SU-DHL-6 (cell line): ENCODE data around the gene GTF2F2.

Experiments used
- H2AFZ ChIP-seq: fragments of 200-600 bp; sonication (generic); 2 replicates; pipeline ENCODE4 v1.6.1; 2014; ENCODE audit warnings: low read depth, mild to moderate bottlenecking, moderate library complexity, mixed read lengths, antibody characterized with exemption, low read length; ENCODE audit not compliant: severe bottlenecking
- H3F3A ChIP-seq: fragments of 200-600 bp; shearing (Covaris generic); 2 replicates; pipeline ENCODE4 v1.6.0; 2016; ENCODE audit warnings: antibody characterized with exemption, mild to moderate bottlenecking; ENCODE audit not compliant: insufficient read depth
- H3K27ac ChIP-seq: fragments of 200-600 bp; sonication (generic); 2 replicates; pipeline ENCODE4 v1.5.1; 2016; ENCODE audit warnings: low read depth, mild to moderate bottlenecking, low read length, moderate library complexity, mixed read lengths
- H3K27me3 ChIP-seq: fragments of 200-600 bp; sonication (generic), shearing (Covaris generic); 2 replicates; pipeline ENCODE4 v1.6.0; 2014; ENCODE audit warnings: mild to moderate bottlenecking, low read length
- H3K36me3 ChIP-seq: fragments of 200-600 bp; sonication (generic); 2 replicates; pipeline ENCODE4 v1.6.1; 2014; ENCODE audit warnings: mild to moderate bottlenecking, low read length, mixed read lengths
- H3K4me2 ChIP-seq: fragments of 300-600, 200-600 bp; shearing (Covaris generic), sonication (generic); 2 replicates; pipeline ENCODE4 v1.6.0; 2014; ENCODE audit warnings: low read length, low read depth, mild to moderate bottlenecking; ENCODE audit not compliant: poor library complexity, severe bottlenecking
- H3K4me3 ChIP-seq: fragments of 200-600 bp; sonication (generic); 2 replicates; pipeline ENCODE4 v1.5.1; 2014; ENCODE audit warnings: antibody characterized with exemption, low read length, mild to moderate bottlenecking, mixed read lengths; ENCODE audit not compliant: insufficient read depth, poor library complexity, severe bottlenecking
- H3K79me2 ChIP-seq: fragments of 200-600 bp; sonication (generic); 2 replicates; pipeline ENCODE4 v1.6.1; 2014; ENCODE audit warnings: mild to moderate bottlenecking, low read length, moderate library complexity; ENCODE audit not compliant: insufficient read depth
- H3K9ac ChIP-seq: fragments of 200-600 bp; sonication (generic); 2 replicates; pipeline ENCODE4 v1.7.0; 2014; ENCODE audit warnings: mild to moderate bottlenecking, low read length
- H3K9me2 ChIP-seq: fragments of 200-600 bp; sonication (generic); replicated peaks from 2 replicates; pipeline ENCODE4 v1.6.1; 2014; ENCODE audit warnings: low read length; ENCODE audit not compliant: insufficient read depth
- H3K9me3 ChIP-seq: fragments of 200-600 bp; sonication (generic); 2 replicates; pipeline ENCODE4 v1.6.1; 2014; ENCODE audit warnings: low read length, mixed read lengths; ENCODE audit not compliant: insufficient read depth
- H4K20me1 ChIP-seq: fragments of 200-600 bp; sonication (generic); 2 replicates; pipeline ENCODE4 v1.6.1; 2014; ENCODE audit warnings: low read depth, mild to moderate bottlenecking, antibody characterized with exemption, low read length, moderate library complexity, mixed read lengths
- EZH2phosphoT487 ChIP-seq: fragments of 200-600 bp; sonication (generic), shearing (Covaris generic); conservative IDR thresholded peaks from 2 replicates; pipeline ENCODE4 v1.6.1; 2018; ENCODE audit warnings: mild to moderate bottlenecking, antibody characterized with exemption, low read length, moderate library complexity, mixed read lengths
- TF ChIP-seq, protein P1 (sequence below): fragments of 200-600 bp; sonication (generic); IDR thresholded peaks from one replicate; pipeline ENCODE4 v1.5.1; 2017; ENCODE audit warnings: antibody characterized with exemption, mild to moderate bottlenecking, low read length, moderate library complexity; ENCODE audit not compliant: insufficient read depth, poor library complexity, severe bottlenecking

The GTF2F2 gene

GRCh38 chr13:45218689-45219088, 98.4 kb downstream of the GTF2F2 start:
- no peaks in the 10 kb centered on the region for H3K9me2 ChIP-seq
- no peaks in the 10 kb centered on the region for H3K9me3 ChIP-seq
- H3K4me3 ChIP-seq: no peak overlapping the region
- TF ChIP-seq, protein P1, sequence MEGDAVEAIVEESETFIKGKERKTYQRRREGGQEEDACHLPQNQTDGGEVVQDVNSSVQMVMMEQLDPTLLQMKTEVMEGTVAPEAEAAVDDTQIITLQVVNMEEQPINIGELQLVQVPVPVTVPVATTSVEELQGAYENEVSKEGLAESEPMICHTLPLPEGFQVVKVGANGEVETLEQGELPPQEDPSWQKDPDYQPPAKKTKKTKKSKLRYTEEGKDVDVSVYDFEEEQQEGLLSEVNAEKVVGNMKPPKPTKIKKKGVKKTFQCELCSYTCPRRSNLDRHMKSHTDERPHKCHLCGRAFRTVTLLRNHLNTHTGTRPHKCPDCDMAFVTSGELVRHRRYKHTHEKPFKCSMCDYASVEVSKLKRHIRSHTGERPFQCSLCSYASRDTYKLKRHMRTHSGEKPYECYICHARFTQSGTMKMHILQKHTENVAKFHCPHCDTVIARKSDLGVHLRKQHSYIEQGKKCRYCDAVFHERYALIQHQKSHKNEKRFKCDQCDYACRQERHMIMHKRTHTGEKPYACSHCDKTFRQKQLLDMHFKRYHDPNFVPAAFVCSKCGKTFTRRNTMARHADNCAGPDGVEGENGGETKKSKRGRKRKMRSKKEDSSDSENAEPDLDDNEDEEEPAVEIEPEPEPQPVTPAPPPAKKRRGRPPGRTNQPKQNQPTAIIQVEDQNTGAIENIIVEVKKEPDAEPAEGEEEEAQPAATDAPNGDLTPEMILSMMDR: no peak
- TF ChIP-seq EZH2phosphoT487: no peak
- H3K79me2 ChIP-seq: peaks cover 10% of the 10 kb centered on the region
- no peaks in the 10 kb centered on the region; the same call in 1 of the 2 replicates for H3K36me3 ChIP-seq
- no peak overlapping the region for H3K9ac ChIP-seq
- H3K27ac ChIP-seq: no peak overlapping the region
- H2AFZ ChIP-seq: no peak overlapping the region
- no peak overlapping the region for H3K4me2 ChIP-seq
- no peaks in the 10 kb centered on the region for H4K20me1 ChIP-seq
- H3F3A ChIP-seq: no peaks in the 10 kb centered on the region
- H3K27me3 ChIP-seq: no peaks in the 10 kb centered on the region

GRCh38 chr13:45219123-45219891, 99.0 kb downstream of the GTF2F2 start:
- TF ChIP-seq, protein P1: no peak
- no peak for TF ChIP-seq EZH2phosphoT487
- Histone ChIP-seq H3K9me2 (no peaks in the 10 kb centered on the region), H3K9ac (no peak overlapping the region), H3F3A (no peaks in the 10 kb centered on the region), H3K36me3 (no peaks in the 10 kb centered on the region), H2AFZ (no peak overlapping the region), H3K79me2 (peaks cover 7% of the 10 kb centered on the region), H3K27ac (no peak overlapping the region), H3K4me3 (no peak overlapping the region), H4K20me1 (no peaks in the 10 kb centered on the region), H3K9me3 (no peaks in the 10 kb centered on the region), H3K27me3 (no peaks in the 10 kb centered on the region), H3K4me2 (no peak overlapping the region)

DNA sequence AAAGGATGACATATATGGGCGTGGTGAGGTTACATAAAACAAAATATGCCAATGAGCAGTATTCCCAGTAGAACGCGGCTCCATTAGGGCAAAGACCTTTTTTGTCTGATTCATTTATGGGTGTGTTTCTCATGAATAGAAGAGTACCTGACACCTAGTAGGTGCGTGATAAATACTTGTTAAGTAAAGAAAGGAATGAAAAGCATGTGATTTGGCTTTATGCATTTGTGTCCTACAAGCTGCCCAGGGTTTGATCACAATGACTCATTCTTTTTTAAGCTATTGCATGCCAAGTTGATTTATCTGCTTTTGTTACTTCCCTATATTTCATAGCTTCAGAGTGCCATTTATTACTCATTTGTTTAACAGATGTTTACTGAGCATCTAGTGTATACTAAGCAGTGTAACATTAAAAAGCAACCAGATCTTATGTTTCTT, 99.6 kb downstream of the GTF2F2 start:
- Histone ChIP-seq H3K9ac (no peak overlapping the region), H3K9me2 (no peaks in the 10 kb centered on the region), H3K4me2 (no peak overlapping the region), H3F3A (no peaks in the 10 kb centered on the region), H3K27me3 (no peaks in the 10 kb centered on the region), H4K20me1 (no peaks in the 10 kb centered on the region), H3K9me3 (no peaks in the 10 kb centered on the region), H3K27ac (no peak overlapping the region), H2AFZ (no peak overlapping the region), H3K79me2 (peaks cover 5% of the 10 kb centered on the region; the same call in 1 of the 2 replicates), H3K4me3 (no peak overlapping the region), H3K36me3 (no peaks in the 10 kb centered on the region)
- TF ChIP-seq, protein P1: no peak
- TF ChIP-seq EZH2phosphoT487: no peak
